K562 (cell line): ENCODE data around the gene PLD5. TPM values are rescaled to one million over a fixed set of nuclear protein-coding genes. Genes with fewer than 3 reads are reported as not detected.

Experiments used
- ATAC-seq: fragments of 200-7000 bp; cut with Tn5 transposase; 3 replicates; pipeline ENCODE4 v1.9.1; 2020; ENCODE audit warnings: moderate library complexity
- BruUV-seq: library from RNA; stranded (reverse); fragments of 400-500 nt; replicated peaks from 2 replicates; lab custom pipeline; 2021; lab: Mats Ljungman, UMichigan
- CTCF ChIA-PET: fragments of 300-600 bp; formaldehyde crosslinking; extraction: SDS; loops from one replicate; lab custom pipeline; 2021; ENCODE audit warnings: low intra/inter-chr PET ratio; lab: Yijun Ruan, JAX
- POLR2A ChIA-PET: fragments of 300-600, 350-650 bp; sonication (Branson Sonifier 250); formaldehyde crosslinking; extraction: SDS; loops from one replicate; lab custom pipeline; 2021; ENCODE audit warnings: antibody characterized with exemption, inconsistent platforms; lab: Yijun Ruan, JAX
- DNase-seq, 4 experiments: peaks; one replicate each; pipeline versions ENCODE4 v3.0.0 to v3.0.0-alpha.2; 2011 to 2018; ENCODE audit warnings: low spot score in 3 of 4, mixed read lengths in 3 of 4; ENCODE audit errors: extremely low read depth in 1 of 4
- FAIRE-seq: peaks from 2 replicates; lab custom pipeline; 2011; peaks lifted over from hg19 to GRCh38; lab: Jason Lieb, UNC
- H2AFZ ChIP-seq: 2 replicates; pipeline ENCODE4 v1.6.0; 2011; ENCODE audit warnings: low read depth, low read length, control low read depth, inconsistent platforms
- H3K27ac ChIP-seq: fragments of 200-600 bp; 3 replicates; pipeline ENCODE4 v1.8.0; 2011; ENCODE audit warnings: low read depth, mild to moderate bottlenecking, control low read depth, inconsistent platforms, low read length, moderate library complexity, mixed read lengths; ENCODE audit errors: extremely low read depth
- H3K27me3 ChIP-seq, 2 experiments: fragments of 300-600 bp in 1 of 2; 2 replicates in 1 of 2; 3 replicates in 1 of 2; pipeline versions ENCODE4 v1.6.0 to v1.8.0; 2011; ENCODE audit warnings: inconsistent platforms in 2 of 2, low read length in 2 of 2, mild to moderate bottlenecking in 1 of 2, mixed read lengths in 1 of 2, moderate library complexity in 1 of 2; ENCODE audit not compliant: control insufficient read depth in 2 of 2, insufficient read depth in 2 of 2
- H3K36me3 ChIP-seq: fragments of 300-600 bp; 3 replicates; pipeline ENCODE4 v1.8.0; 2011; ENCODE audit warnings: mild to moderate bottlenecking, low read length, inconsistent platforms; ENCODE audit not compliant: control insufficient read depth, insufficient read depth
- H3K4me1 ChIP-seq, 2 experiments: fragments of 200-600 bp in 1 of 2; replicated peaks in 1 of 2; 2 replicates in 1 of 2; 3 replicates in 1 of 2; pipeline versions ENCODE4 v1.5.1 to v1.8.0; 2011; ENCODE audit warnings: inconsistent platforms in 2 of 2, low read length in 2 of 2, mild to moderate bottlenecking in 1 of 2, mixed read lengths in 1 of 2, moderate library complexity in 1 of 2; ENCODE audit not compliant: control insufficient read depth in 2 of 2, insufficient read depth in 2 of 2
- H3K4me2 ChIP-seq: 2 replicates; pipeline ENCODE4 v1.6.1; 2011; ENCODE audit warnings: low read length, control low read depth, inconsistent platforms, mixed read lengths; ENCODE audit not compliant: insufficient read depth
- H3K4me3 ChIP-seq: fragments of 200-600 bp; sonication (generic), shearing (Covaris generic); 2 replicates; pipeline ENCODE4 v1.5.1; 2016; ENCODE audit warnings: control low read depth, inconsistent platforms
- H3K79me2 ChIP-seq: fragments of 200-600 bp; 3 replicates; pipeline ENCODE4 v1.8.0; 2011; ENCODE audit warnings: low read length, inconsistent platforms; ENCODE audit not compliant: control insufficient read depth, insufficient read depth
- H3K9ac ChIP-seq, 2 experiments: 2 replicates each; pipeline versions ENCODE4 v1.6.0 to v1.6.1; 2011; ENCODE audit warnings: low read depth in 2 of 2, low read length in 2 of 2, control low read depth in 1 of 2, inconsistent platforms in 1 of 2, mild to moderate bottlenecking in 1 of 2, mixed read lengths in 1 of 2; ENCODE audit not compliant: insufficient read depth in 1 of 2
- H3K9me1 ChIP-seq: one replicate; pipeline ENCODE4 v1.6.0; 2011; ENCODE audit warnings: inconsistent platforms, mild to moderate bottlenecking, low read length, moderate library complexity; ENCODE audit not compliant: control insufficient read depth, insufficient read depth
- H3K9me3 ChIP-seq: replicated peaks from 2 replicates; pipeline ENCODE4 v1.5.1; 2011; ENCODE audit warnings: low read depth, low read length, inconsistent platforms; ENCODE audit not compliant: control insufficient read depth, insufficient read depth
- H4K20me1 ChIP-seq: replicated peaks from 2 replicates; pipeline ENCODE4 v1.6.1; 2011; ENCODE audit warnings: low read length, inconsistent platforms, mixed read lengths; ENCODE audit not compliant: control insufficient read depth, insufficient read depth
- BHLHE40 ChIP-seq: IDR thresholded peaks from 2 replicates; pipeline ENCODE4 v1.6.1; 2011; ENCODE audit warnings: low read length, improper control_type of control experiment
- ELF2 ChIP-seq: fragments of 250-450 bp; sonication (Bioruptor Pico); IDR thresholded peaks from 2 replicates; pipeline ENCODE4 v1.5.0; 2021; ENCODE audit warnings: mild to moderate bottlenecking
- LARP7 ChIP-seq: fragments of 450-650 bp; IDR thresholded peaks from 2 replicates; pipeline ENCODE4 v1.6.1; 2016
- POLR2H ChIP-seq: IDR thresholded peaks from 2 replicates; pipeline ENCODE4 v1.6.1; 2016; ENCODE audit warnings: missing genetic modification characterization, low read depth, mild to moderate bottlenecking, control low read depth, missing compliant biosample characterization, moderate library complexity
- PRDM10 ChIP-seq: fragments of 450-650 bp; IDR thresholded peaks from 2 replicates; pipeline ENCODE4 v1.6.1; 2018; ENCODE audit not compliant: partially characterized antibody
- PYGO2 ChIP-seq: fragments of 450-650 bp; IDR thresholded peaks from 2 replicates; pipeline ENCODE4 v1.6.1; 2016; ENCODE audit warnings: mild to moderate bottlenecking, missing genetic modification characterization, moderate library complexity, missing compliant biosample characterization
- RBM15 ChIP-seq: fragments of 200-400 bp; formaldehyde crosslinking; IDR thresholded peaks from 2 replicates; pipeline ENCODE4 v1.6.1; 2018; ENCODE audit warnings: mild to moderate bottlenecking, low read length, moderate library complexity; ENCODE audit not compliant: insufficient read depth
- SETDB1 ChIP-seq: IDR thresholded peaks from one replicate; pipeline ENCODE4 v1.6.1; 2012; ENCODE audit warnings: low read length, control low read depth, inconsistent platforms
- U2AF1 ChIP-seq: fragments of 200-400 bp; formaldehyde crosslinking; optimal IDR thresholded peaks from 2 replicates; pipeline ENCODE3; 2017; ENCODE audit warnings: mild to moderate bottlenecking, low read depth, low read length, moderate library complexity
- ZBTB7A ChIP-seq: IDR thresholded peaks from 2 replicates; pipeline ENCODE4 v1.6.1; 2011; ENCODE audit warnings: low read depth, mild to moderate bottlenecking, low read length, moderate library complexity, borderline replicate concordance; ENCODE audit not compliant: control insufficient read depth
- ZKSCAN8 ChIP-seq: fragments of 200-800 bp; sonication (Bioruptor generic); IDR thresholded peaks from 2 replicates; pipeline ENCODE4 v1.6.1; 2016; ENCODE audit warnings: missing genetic modification characterization, missing compliant biosample characterization
- ZNF184 ChIP-seq: sonication (generic); formaldehyde crosslinking; IDR thresholded peaks from 2 replicates; pipeline ENCODE4 v1.5.0; 2020; ENCODE audit warnings: missing genetic modification reagents
- ZNF830 ChIP-seq: fragments of 250-450 bp; sonication (Bioruptor Pico); IDR thresholded peaks from 2 replicates; pipeline ENCODE4 v1.5.0; 2021; ENCODE audit warnings: mild to moderate bottlenecking
- WGBS: fragments of 100-300 bp; shearing (Covaris generic); methylation state at CpG from one replicate; pipeline ENCODE4 v1.1.6; 2016; ENCODE audit warnings: low coverage, mixed read lengths; ENCODE audit not compliant: insufficient coverage; ENCODE audit errors: missing lambda C conversion rate; 5-methylcytosine and 5-hydroxymethylcytosine counted together
- in situ Hi-C: fragments of 300-500 bp; cut with MboI; formaldehyde crosslinking; loops from 4 replicates; pipeline ENCODE4 v1.15.0; 2018; ENCODE audit warnings: inconsistent platforms, mixed read lengths
- intact Hi-C: fragments of 100-400 bp; cut with micrococcal nuclease; formaldehyde crosslinking; loops from 2 replicates; pipeline ENCODE4 v1.14.2; 2022
- polyA plus RNA-seq, 8 experiments: library from polyadenylated mRNA; depleted of rRNA in 4 of 8; stranded (reverse) in 5 of 8; unstranded in 3 of 8; fragments of >200 nt; fragmentation: Nextera tagmentation in 2 of 8; fragmentation: Illumina TruSeq in 1 of 8; extraction: Ambion mirVana in 2 of 8; extraction: Trizol in 1 of 8; gene quantifications; 2 replicates each; pipeline versions ENCODE4 v1.2.1 to v1.2.3, GENCODE V29; 2011 to 2014; ENCODE audit warnings: inconsistent platforms in 1 of 8, missing spikeins in 1 of 8
- total RNA-seq, 7 experiments: library from RNA; depleted of rRNA in 6 of 7; stranded (reverse); fragments of >200 nt in 6 of 7; fragmentation: Illumina TruSeq in 2 of 7; extraction: Trizol in 2 of 7; gene quantifications; 2 replicates each; pipeline versions ENCODE4 v1.2.1 to v1.2.3, GENCODE V29; 2011 to 2021; ENCODE audit warnings: low replicate concordance in 1 of 7

Gene PLD5
- total and polyA plus RNA-seq, 9 of the 15 experiments (the other 6 are each of a cell fraction or from before 2014, with no cell fraction given): not detected

DNA sequence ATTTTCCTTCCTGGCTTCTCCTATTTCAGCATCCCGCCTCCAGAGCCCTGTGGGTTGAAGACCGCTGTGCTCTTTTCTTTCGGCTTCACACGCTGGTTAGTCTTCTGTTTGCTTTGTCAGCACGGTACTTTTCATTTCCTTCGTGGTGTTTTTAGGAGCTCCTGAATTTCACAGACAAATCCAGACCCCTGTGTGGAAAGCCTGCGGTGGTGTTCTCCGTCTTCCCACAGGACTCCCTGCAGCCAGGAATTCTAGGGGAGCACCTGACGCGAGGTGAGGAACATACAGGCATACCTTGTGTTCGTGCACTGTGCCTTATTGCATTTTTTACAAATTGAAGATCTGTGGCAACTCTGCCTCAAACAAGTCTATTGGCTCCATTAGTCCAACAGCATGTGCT lies 315.4 kb downstream of the PLD5 start:
- no peaks in the 10 kb centered on the region for H3K9me3 ChIP-seq
- ChIA-PET POLR2A (no interaction called here), CTCF (no interaction called here)
- H2AFZ ChIP-seq: no peak overlapping the region
- intact Hi-C loops: no loop called here
- H3K36me3 ChIP-seq: no peaks in the 10 kb centered on the region
- BruUV-seq: no TSS peak
- in situ Hi-C loops: no loop called here
- H3K9me1 ChIP-seq: no peaks in the 10 kb centered on the region
- no peak for ATAC-seq
- TF ChIP-seq PRDM10 (no peak), RBM15 (no peak), SETDB1 (no peak), U2AF1 (no peak), ZKSCAN8 (CRISPR knock-in tag) (no peak), BHLHE40 (no peak), ELF2 (CRISPR knock-in tag) (no peak), POLR2H (tag) (no peak), ZNF184 (CRISPR knock-in tag) (no peak), LARP7 (no peak), PYGO2 (tag) (no peak), ZBTB7A (no peak), ZNF830 (CRISPR knock-in tag) (no peak)
- H3K27me3 ChIP-seq: no peaks in the 10 kb centered on the region
- H3K27ac ChIP-seq: no peak overlapping the region
- H3K4me1 ChIP-seq: no peaks in the 10 kb centered on the region
- WGBS: under 1% methylated on average over 11 of the region's 11 CpGs
- H3K4me2 ChIP-seq: no peak overlapping the region
- no peaks in the 10 kb centered on the region for H3K79me2 ChIP-seq
- no peak for FAIRE-seq
- no peaks in the 10 kb centered on the region for H4K20me1 ChIP-seq
- DNase-seq: no peak
- no peak overlapping the region for H3K9ac ChIP-seq
- H3K4me3 ChIP-seq: no peak overlapping the region
